WTC11 (cell line): ENCODE results near the gene ZRANB2. TPM values are rescaled to one million over a fixed set of nuclear protein-coding genes. Genes with fewer than 3 reads are reported as not detected.

Experiments used
- ATAC-seq: fragments of 200-7000 bp; cut with Tn5 transposase; 2 replicates; pipeline ENCODE4 v1.10.0; 2021; ENCODE audit warnings: mild to moderate bottlenecking, moderate library complexity
- CTCF ChIA-PET: fragments of 300-600 bp; sonication (Branson Sonifier 250); formaldehyde crosslinking; loops from one replicate; lab custom pipeline; 2021; ENCODE audit warnings: antibody characterized with exemption; lab: Charles Lee
- POLR2A ChIA-PET: fragments of 350-600 bp; sonication (Branson Sonifier 250); formaldehyde crosslinking; loops from one replicate; lab custom pipeline; 2021; ENCODE audit warnings: antibody characterized with exemption; lab: Charles Lee
- DNase-seq: peaks from one replicate; pipeline ENCODE4 v3.0.0; 2021; ENCODE audit warnings: low spot score
- H3K27ac Mint-ChIP-seq: 2 replicates; pipeline ENCODE4 v1.8.0; 2021; ENCODE audit warnings: mixed read lengths
- H3K27me3 Mint-ChIP-seq: 2 replicates; pipeline ENCODE4 v1.8.0; 2021; ENCODE audit warnings: low read depth, mild to moderate bottlenecking, moderate library complexity, mixed read lengths
- H3K36me3 Mint-ChIP-seq: 2 replicates; pipeline ENCODE4 v1.8.0; 2021; ENCODE audit warnings: mixed read lengths
- H3K4me1 Mint-ChIP-seq: 2 replicates; pipeline ENCODE4 v1.8.0; 2022; ENCODE audit warnings: mixed read lengths
- H3K4me3 Mint-ChIP-seq: 2 replicates; pipeline ENCODE4 v1.8.0; 2021; ENCODE audit warnings: mild to moderate bottlenecking, moderate library complexity, mixed read lengths
- H3K9me3 Mint-ChIP-seq: 2 replicates; pipeline ENCODE4 v1.8.0; 2021; ENCODE audit warnings: mixed read lengths
- ATF3 ChIP-seq: sonication (generic); formaldehyde crosslinking; conservative IDR thresholded peaks from 2 replicates; pipeline ENCODE4 v1.8.1; 2022; ENCODE audit warnings: mild to moderate bottlenecking, missing genetic modification reagents
- CBFB ChIP-seq: sonication (generic); formaldehyde crosslinking; IDR thresholded peaks from 2 replicates; pipeline ENCODE4 v1.8.1; 2022; ENCODE audit warnings: mild to moderate bottlenecking, low read depth, missing genetic modification reagents
- ELF4 ChIP-seq: sonication (generic); formaldehyde crosslinking; IDR thresholded peaks from 2 replicates; pipeline ENCODE4 v1.8.1; 2022; ENCODE audit warnings: low read depth, mild to moderate bottlenecking, moderate library complexity, missing genetic modification reagents
- ESRRA ChIP-seq: sonication (generic); formaldehyde crosslinking; IDR thresholded peaks from 2 replicates; pipeline ENCODE4 v1.8.1; 2022; ENCODE audit warnings: mild to moderate bottlenecking, missing genetic modification reagents, borderline replicate concordance
- ETV6 ChIP-seq: sonication (generic); formaldehyde crosslinking; IDR thresholded peaks from 2 replicates; pipeline ENCODE4 v1.8.1; 2022; ENCODE audit warnings: mild to moderate bottlenecking, missing genetic modification reagents
- OVOL2 ChIP-seq: fragments of 250-450 bp; sonication (Bioruptor Pico); IDR thresholded peaks from 2 replicates; pipeline ENCODE4 v1.9.0; 2021; ENCODE audit warnings: mild to moderate bottlenecking, borderline replicate concordance
- RORB ChIP-seq: fragments of 250-450 bp; sonication (Bioruptor Pico); IDR thresholded peaks from 2 replicates; pipeline ENCODE4 v1.9.0; 2021; ENCODE audit warnings: mild to moderate bottlenecking
- TEAD4 ChIP-seq: sonication (generic); formaldehyde crosslinking; IDR thresholded peaks from 2 replicates; pipeline ENCODE4 v1.8.0; 2022; ENCODE audit warnings: mild to moderate bottlenecking, missing genetic modification reagents
- TP53 ChIP-seq: sonication (generic); formaldehyde crosslinking; IDR thresholded peaks from 2 replicates; pipeline ENCODE4 v1.8.1; 2023; ENCODE audit warnings: mild to moderate bottlenecking, missing genetic modification reagents
- ZNF219 ChIP-seq: sonication (generic); formaldehyde crosslinking; IDR thresholded peaks from 2 replicates; pipeline ENCODE4 v1.8.0; 2023; ENCODE audit warnings: missing genetic modification reagents, mild to moderate bottlenecking, borderline replicate concordance
- ZNF416 ChIP-seq: fragments of 250-450 bp; sonication (Bioruptor Pico); IDR thresholded peaks from 2 replicates; pipeline ENCODE4 v1.9.0; 2021; ENCODE audit warnings: mild to moderate bottlenecking, inconsistent platforms
- ZNF532 ChIP-seq: fragments of 250-450 bp; sonication (Bioruptor Pico); IDR thresholded peaks from 2 replicates; pipeline ENCODE4 v1.9.0; 2021; ENCODE audit warnings: mild to moderate bottlenecking, borderline replicate concordance
- total RNA-seq: library from RNA; stranded (reverse); gene quantifications from 3 replicates; pipeline ENCODE4 v1.2.3, GENCODE V29; 2021
- TF ChIP-seq, protein P1 (sequence below): sonication (generic); formaldehyde crosslinking; conservative IDR thresholded peaks from 2 replicates; pipeline ENCODE4 v1.8.1; 2023; ENCODE audit warnings: mild to moderate bottlenecking, low read depth, missing genetic modification reagents, moderate library complexity
- TF ChIP-seq, protein P2 (sequence below): sonication (generic); formaldehyde crosslinking; IDR thresholded peaks from 2 replicates; pipeline ENCODE4 v1.8.1; 2023; ENCODE audit warnings: mild to moderate bottlenecking, moderate library complexity, missing genetic modification reagents
- TF ChIP-seq, protein P3 (sequence below): sonication (generic); formaldehyde crosslinking; IDR thresholded peaks from 2 replicates; pipeline ENCODE4 v1.8.0; 2022; ENCODE audit warnings: mild to moderate bottlenecking, missing genetic modification reagents
- TF ChIP-seq, protein P4 (sequence below): fragments of 250-450 bp; sonication (Bioruptor Pico); IDR thresholded peaks from 2 replicates; pipeline ENCODE4 v2.1.2; 2022; ENCODE audit warnings: mild to moderate bottlenecking, moderate library complexity
- TF ChIP-seq, protein P5 (sequence below): sonication (generic); formaldehyde crosslinking; IDR thresholded peaks from 2 replicates; pipeline ENCODE4 v1.8.0; 2022; ENCODE audit warnings: mild to moderate bottlenecking, missing genetic modification reagents
- TF ChIP-seq, protein P6 (sequence below): fragments of 250-450 bp; sonication (Bioruptor Pico); IDR thresholded peaks from 2 replicates; pipeline ENCODE4 v1.9.0; 2021; ENCODE audit warnings: mild to moderate bottlenecking

Gene ZRANB2
- total RNA-seq, 1 experiment from 2014 or later: 85.8 TPM

GRCh38 chr1:71039661-71040262 is 41.1 kb downstream of the ZRANB2 start:
- Mint-ChIP-seq H3K27me3 (no peaks in the 10 kb centered on the region; the same call in 1 of the 2 replicates), H3K4me1 (no peaks in the 10 kb centered on the region), H3K4me3 (no peak overlapping the region), H3K9me3 (no peaks in the 10 kb centered on the region), H3K27ac (no peak overlapping the region), H3K36me3 (no peaks in the 10 kb centered on the region)
- ChIA-PET CTCF (no interaction called here), POLR2A (no interaction called here)
- DNase-seq (no peak), ATAC-seq (no peak)
- TF ChIP-seq, protein P1, sequence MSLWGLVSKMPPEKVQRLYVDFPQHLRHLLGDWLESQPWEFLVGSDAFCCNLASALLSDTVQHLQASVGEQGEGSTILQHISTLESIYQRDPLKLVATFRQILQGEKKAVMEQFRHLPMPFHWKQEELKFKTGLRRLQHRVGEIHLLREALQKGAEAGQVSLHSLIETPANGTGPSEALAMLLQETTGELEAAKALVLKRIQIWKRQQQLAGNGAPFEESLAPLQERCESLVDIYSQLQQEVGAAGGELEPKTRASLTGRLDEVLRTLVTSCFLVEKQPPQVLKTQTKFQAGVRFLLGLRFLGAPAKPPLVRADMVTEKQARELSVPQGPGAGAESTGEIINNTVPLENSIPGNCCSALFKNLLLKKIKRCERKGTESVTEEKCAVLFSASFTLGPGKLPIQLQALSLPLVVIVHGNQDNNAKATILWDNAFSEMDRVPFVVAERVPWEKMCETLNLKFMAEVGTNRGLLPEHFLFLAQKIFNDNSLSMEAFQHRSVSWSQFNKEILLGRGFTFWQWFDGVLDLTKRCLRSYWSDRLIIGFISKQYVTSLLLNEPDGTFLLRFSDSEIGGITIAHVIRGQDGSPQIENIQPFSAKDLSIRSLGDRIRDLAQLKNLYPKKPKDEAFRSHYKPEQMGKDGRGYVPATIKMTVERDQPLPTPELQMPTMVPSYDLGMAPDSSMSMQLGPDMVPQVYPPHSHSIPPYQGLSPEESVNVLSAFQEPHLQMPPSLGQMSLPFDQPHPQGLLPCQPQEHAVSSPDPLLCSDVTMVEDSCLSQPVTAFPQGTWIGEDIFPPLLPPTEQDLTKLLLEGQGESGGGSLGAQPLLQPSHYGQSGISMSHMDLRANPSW (CRISPR knock-in tag): no peak
- TF ChIP-seq TEAD4 (CRISPR knock-in tag) (no peak), RORB (CRISPR knock-in tag) (no peak), ATF3 (CRISPR knock-in tag) (no peak), ELF4 (CRISPR knock-in tag) (no peak), ZNF219 (CRISPR knock-in tag) (no peak), TP53 (CRISPR knock-in tag) (no peak), ZNF532 (CRISPR knock-in tag) (no peak), ETV6 (no peak)
- TF ChIP-seq, protein P2, sequence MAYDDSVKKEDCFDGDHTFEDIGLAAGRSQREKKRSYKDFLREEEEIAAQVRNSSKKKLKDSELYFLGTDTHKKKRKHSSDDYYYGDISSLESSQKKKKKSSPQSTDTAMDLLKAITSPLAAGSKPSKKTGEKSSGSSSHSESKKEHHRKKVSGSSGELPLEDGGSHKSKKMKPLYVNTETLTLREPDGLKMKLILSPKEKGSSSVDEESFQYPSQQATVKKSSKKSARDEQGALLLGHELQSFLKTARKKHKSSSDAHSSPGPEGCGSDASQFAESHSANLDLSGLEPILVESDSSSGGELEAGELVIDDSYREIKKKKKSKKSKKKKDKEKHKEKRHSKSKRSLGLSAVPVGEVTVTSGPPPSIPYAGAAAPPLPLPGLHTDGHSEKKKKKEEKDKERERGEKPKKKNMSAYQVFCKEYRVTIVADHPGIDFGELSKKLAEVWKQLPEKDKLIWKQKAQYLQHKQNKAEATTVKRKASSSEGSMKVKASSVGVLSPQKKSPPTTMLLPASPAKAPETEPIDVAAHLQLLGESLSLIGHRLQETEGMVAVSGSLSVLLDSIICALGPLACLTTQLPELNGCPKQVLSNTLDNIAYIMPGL (CRISPR knock-in tag): no peak
- TF ChIP-seq, protein P3, sequence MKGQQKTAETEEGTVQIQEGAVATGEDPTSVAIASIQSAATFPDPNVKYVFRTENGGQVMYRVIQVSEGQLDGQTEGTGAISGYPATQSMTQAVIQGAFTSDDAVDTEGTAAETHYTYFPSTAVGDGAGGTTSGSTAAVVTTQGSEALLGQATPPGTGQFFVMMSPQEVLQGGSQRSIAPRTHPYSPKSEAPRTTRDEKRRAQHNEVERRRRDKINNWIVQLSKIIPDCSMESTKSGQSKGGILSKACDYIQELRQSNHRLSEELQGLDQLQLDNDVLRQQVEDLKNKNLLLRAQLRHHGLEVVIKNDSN (CRISPR knock-in tag): no peak

- Mint-ChIP-seq H3K4me3 (no peak overlapping the region), H3K9me3 (no peaks in the 10 kb centered on the region), H3K4me1 (no peaks in the 10 kb centered on the region), H3K36me3 (no peaks in the 10 kb centered on the region), H3K27me3 (no peaks in the 10 kb centered on the region; the same call in 1 of the 2 replicates), H3K27ac (no peak overlapping the region)
- ChIA-PET POLR2A (no interaction called here), CTCF (no interaction called here)
- ATAC-seq: no peak
- DNase-seq: no peak
- TF ChIP-seq TP53 (CRISPR knock-in tag): no peak
- TF ChIP-seq OVOL2 (CRISPR knock-in tag): no peak
- TF ChIP-seq ZNF416: no peak
- TF ChIP-seq, protein P4, sequence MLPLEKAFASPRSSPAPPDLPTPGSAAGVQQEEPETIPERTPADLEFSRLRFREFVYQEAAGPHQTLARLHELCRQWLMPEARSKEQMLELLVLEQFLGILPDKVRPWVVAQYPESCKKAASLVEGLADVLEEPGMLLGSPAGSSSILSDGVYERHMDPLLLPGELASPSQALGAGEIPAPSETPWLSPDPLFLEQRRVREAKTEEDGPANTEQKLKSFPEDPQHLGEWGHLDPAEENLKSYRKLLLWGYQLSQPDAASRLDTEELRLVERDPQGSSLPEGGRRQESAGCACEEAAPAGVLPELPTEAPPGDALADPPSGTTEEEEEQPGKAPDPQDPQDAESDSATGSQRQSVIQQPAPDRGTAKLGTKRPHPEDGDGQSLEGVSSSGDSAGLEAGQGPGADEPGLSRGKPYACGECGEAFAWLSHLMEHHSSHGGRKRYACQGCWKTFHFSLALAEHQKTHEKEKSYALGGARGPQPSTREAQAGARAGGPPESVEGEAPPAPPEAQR: no peak
- TF ChIP-seq, protein P2 (CRISPR knock-in tag): no peak
- TF ChIP-seq, protein P5, sequence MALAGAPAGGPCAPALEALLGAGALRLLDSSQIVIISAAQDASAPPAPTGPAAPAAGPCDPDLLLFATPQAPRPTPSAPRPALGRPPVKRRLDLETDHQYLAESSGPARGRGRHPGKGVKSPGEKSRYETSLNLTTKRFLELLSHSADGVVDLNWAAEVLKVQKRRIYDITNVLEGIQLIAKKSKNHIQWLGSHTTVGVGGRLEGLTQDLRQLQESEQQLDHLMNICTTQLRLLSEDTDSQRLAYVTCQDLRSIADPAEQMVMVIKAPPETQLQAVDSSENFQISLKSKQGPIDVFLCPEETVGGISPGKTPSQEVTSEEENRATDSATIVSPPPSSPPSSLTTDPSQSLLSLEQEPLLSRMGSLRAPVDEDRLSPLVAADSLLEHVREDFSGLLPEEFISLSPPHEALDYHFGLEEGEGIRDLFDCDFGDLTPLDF (CRISPR knock-in tag): no peak
- TF ChIP-seq, protein P6, sequence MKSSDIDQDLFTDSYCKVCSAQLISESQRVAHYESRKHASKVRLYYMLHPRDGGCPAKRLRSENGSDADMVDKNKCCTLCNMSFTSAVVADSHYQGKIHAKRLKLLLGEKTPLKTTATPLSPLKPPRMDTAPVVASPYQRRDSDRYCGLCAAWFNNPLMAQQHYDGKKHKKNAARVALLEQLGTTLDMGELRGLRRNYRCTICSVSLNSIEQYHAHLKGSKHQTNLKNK (CRISPR knock-in tag): no peak
- TF ChIP-seq CBFB: no peak
- no peak for TF ChIP-seq ESRRA (CRISPR knock-in tag)
Observed at GRCh38 chr1:71038942-71039341, 41.9 kb downstream of the ZRANB2 start.
